Measurements from ENCODE around the gene ABCG1.

DNA sequence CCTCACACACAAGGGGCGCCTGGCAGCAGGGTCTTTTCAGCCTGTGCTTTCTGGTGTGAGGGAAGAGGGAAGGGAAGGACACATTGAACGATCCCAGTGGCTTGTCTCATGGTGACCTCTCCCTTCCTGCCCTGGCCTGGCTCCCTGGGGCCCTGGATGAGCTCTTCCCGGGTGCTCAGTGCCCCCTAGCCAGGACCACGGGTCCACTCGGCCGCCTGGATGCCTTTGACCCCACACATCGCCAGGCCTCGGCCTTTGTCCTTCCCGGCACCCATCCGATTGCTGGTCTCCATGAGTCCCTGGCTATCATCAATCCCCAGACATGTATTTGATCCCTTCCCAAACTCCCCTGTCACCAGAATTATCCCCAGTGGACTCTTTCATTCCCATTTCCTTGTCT is 102.3 kb downstream of the ABCG1 start:
- TF ChIP-seq POLR2A (IDR thresholded peaks at IDR 0.05; ENCODE audit: low read length) (no peak), GATA1 (IDR thresholded peaks at IDR 0.05; ENCODE audit: low read depth, low read length) (no peak)
